Measurements from ENCODE around the gene RABGAP1L. TPM values are rescaled to one million over a fixed set of nuclear protein-coding genes. Genes with fewer than 3 reads are reported as not detected.

RABGAP1L gene
- total RNA-seq, 1 donor from 2014 or later: 46.0 TPM

GRCh38 chr1:174999216-174999935 is 840.1 kb downstream of the RABGAP1L start:
- DNase-seq (ENCODE audit: low spot score): peak; percentile 98
- peaks cover 9% of the 10 kb centered on the region for H3F3A ChIP-seq (ENCODE audit: low read depth)
- H3K27me3 Mint-ChIP-seq (ENCODE audit: insufficient read depth, low read depth): no peaks in the 10 kb centered on the region
- H3K4me2 ChIP-seq: peak overlapping the region; percentile 91
- H3K79me2 ChIP-seq (ENCODE audit: low read depth): peaks cover 51% of the 10 kb centered on the region
- peaks cover 31% of the 10 kb centered on the region for H3K4me1 Mint-ChIP-seq
- H3K9me3 ChIP-seq (ENCODE audit: low read depth): no peaks in the 10 kb centered on the region
- H3K4me1 ChIP-seq: peaks cover 21% of the 10 kb centered on the region
- no peak for TF ChIP-seq EZH2 (IDR thresholded peaks at IDR 0.05)
- TF ChIP-seq EZH2phosphoT487 (IDR thresholded peaks at IDR 0.05): no peak
- TF ChIP-seq CTCF (IDR thresholded peaks at IDR 0.05): no peak
- H3K27ac ChIP-seq: peak overlapping the region; percentile 97
- H4K20me1 ChIP-seq (ENCODE audit: low read depth): peaks cover 25% of the 10 kb centered on the region
- peaks cover 8% of the 10 kb centered on the region for H3K36me3 Mint-ChIP-seq
- no peaks in the 10 kb centered on the region for H3K36me3 ChIP-seq
- H2AFZ ChIP-seq (replicated peaks): peak overlapping the region; percentile 91
- H3K27ac Mint-ChIP-seq: no peak overlapping the region
- peak overlapping the region; percentile 70 for H3K4me3 ChIP-seq
- H3K27me3 ChIP-seq: no peaks in the 10 kb centered on the region
- H3K9me3 Mint-ChIP-seq: no peaks in the 10 kb centered on the region
- H3K4me3 Mint-ChIP-seq: no peak overlapping the region
- H3K9ac ChIP-seq: peak overlapping the region; percentile 95

- Histone ChIP-seq H3F3A (ENCODE audit: low read depth) (peaks cover 9% of the 10 kb centered on the region), H3K4me2 (peak within 1 kb of the TSS; percentile 91), H3K79me2 (ENCODE audit: low read depth) (peaks cover 58% of the 10 kb centered on the region), H3K4me3 (peak within 1 kb of the TSS; percentile 70), H3K27ac (peak within 1 kb of the TSS; percentile 97), H3K36me3 (no peaks in the 10 kb centered on the region), H4K20me1 (ENCODE audit: low read depth) (peaks cover 27% of the 10 kb centered on the region), H3K9ac (peak within 1 kb of the TSS; percentile 95), H3K4me1 (peaks cover 21% of the 10 kb centered on the region), H3K9me3 (ENCODE audit: low read depth) (no peaks in the 10 kb centered on the region), H3K27me3 (no peaks in the 10 kb centered on the region), H2AFZ (replicated peaks) (peak within 1 kb of the TSS; percentile 91)
- no peak within 1 kb of the TSS for H3K4me3 Mint-ChIP-seq
- peak within 1 kb of the TSS; percentile 89 for H3K27ac Mint-ChIP-seq
- H3K36me3 Mint-ChIP-seq: peaks cover 8% of the 10 kb centered on the region
- DNase-seq (ENCODE audit: low spot score): no peak
- no peak for TF ChIP-seq CTCF (IDR thresholded peaks at IDR 0.05)
- H3K4me1 Mint-ChIP-seq: peaks cover 31% of the 10 kb centered on the region
- no peaks in the 10 kb centered on the region for H3K27me3 Mint-ChIP-seq (ENCODE audit: insufficient read depth, low read depth)
- H3K9me3 Mint-ChIP-seq: no peaks in the 10 kb centered on the region
These were observed 840.8 kb downstream of the RABGAP1L start, which contains the start of gene CACYBP for GRCh38 chr1:174999936-175000696. CACYBP (plus strand) TSS chr1:174999947; CDS start chr1:175000181, 234 bp downstream.

GRCh38 chr1:175000697-175001187 is 841.4 kb downstream of the RABGAP1L start:
- Mint-ChIP-seq H3K4me1 (peaks cover 31% of the 10 kb centered on the region), H3K4me3 (no peak overlapping the region), H3K27me3 (ENCODE audit: insufficient read depth, low read depth) (no peaks in the 10 kb centered on the region), H3K27ac (peak overlapping the region; percentile 89), H3K36me3 (peaks cover 13% of the 10 kb centered on the region), H3K9me3 (no peaks in the 10 kb centered on the region)
- Histone ChIP-seq H3K4me1 (peaks cover 21% of the 10 kb centered on the region), H3K79me2 (ENCODE audit: low read depth) (peaks cover 64% of the 10 kb centered on the region), H3K27ac (no peak overlapping the region), H3K4me3 (peak overlapping the region; percentile 70), H3K36me3 (no peaks in the 10 kb centered on the region), H4K20me1 (ENCODE audit: low read depth) (peaks cover 30% of the 10 kb centered on the region), H2AFZ (replicated peaks) (no peak overlapping the region), H3K4me2 (peak overlapping the region; percentile 88), H3K9me3 (ENCODE audit: low read depth) (no peaks in the 10 kb centered on the region), H3F3A (ENCODE audit: low read depth) (peaks cover 9% of the 10 kb centered on the region), H3K27me3 (no peaks in the 10 kb centered on the region), H3K9ac (peak overlapping the region; percentile 78)
- TF ChIP-seq EZH2phosphoT487 (IDR thresholded peaks at IDR 0.05) (no peak), EZH2 (IDR thresholded peaks at IDR 0.05) (no peak), CTCF (IDR thresholded peaks at IDR 0.05) (no peak)
- DNase-seq (ENCODE audit: low spot score): no peak
